Activated CD4-positive, alpha-beta T cell treated with anti-CD3 and anti-CD28 coated beads for 1 hour (primary cell): ENCODE data around the gene TIGD1.
"Not testable (repeated sequence)": the region's sequence is repeated elsewhere in the genome, so short reads cannot be mapped to it uniquely, and the experiment has no call there.

Experiments used
- DNase-seq: peaks from one replicate; pipeline ENCODE4 v3.0.0-alpha.2; 2020

TIGD1 gene

DNA sequence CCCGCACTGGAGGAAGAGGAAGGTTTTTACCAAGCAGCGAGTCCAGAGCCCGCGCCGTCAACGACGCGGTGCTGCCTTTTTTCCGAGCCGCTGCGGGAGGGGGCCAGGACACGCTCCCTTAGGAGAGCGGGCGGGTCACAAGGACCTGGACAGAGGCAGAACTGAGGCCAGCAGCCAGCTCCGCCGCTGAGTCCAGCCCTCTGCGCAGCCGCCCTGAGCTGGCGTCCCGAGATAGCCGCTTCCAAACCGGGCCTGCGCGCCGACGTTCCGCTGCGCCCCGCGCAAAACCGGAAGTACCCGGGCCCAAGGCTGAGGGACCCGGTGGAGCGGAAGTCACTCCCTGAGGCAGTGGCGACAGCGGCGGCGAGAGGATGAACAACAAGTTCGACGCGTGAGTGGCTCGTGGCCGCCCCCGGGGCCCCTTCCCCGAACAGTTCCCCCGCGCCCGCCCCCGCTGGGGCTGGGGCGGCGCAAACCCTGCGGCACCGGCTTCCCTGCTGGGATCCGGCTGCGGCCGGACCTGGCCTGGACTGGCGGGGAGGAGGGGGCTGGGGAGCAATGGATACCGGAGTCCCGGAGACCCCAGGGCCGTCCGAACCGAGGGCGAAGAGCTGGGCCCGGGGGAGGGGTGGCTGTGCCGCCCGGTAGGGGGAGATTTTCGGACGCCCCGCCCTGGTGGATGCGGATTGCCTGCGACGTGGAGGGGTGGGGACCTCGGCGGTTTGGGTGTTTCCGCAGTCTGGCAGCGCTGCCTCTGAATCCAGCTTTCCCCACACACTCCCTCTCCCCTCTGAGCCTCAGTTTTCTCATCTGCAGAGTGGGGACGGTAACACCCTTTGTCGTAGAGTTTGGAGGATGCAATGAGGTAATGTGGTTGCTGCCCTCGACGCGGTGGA is at the start of gene TIGD1, which contains the start of gene EIF4E2:
Gene TIGD1 (minus strand): TSS at position 204 of the 896 bp plus-strand sequence. CDS start 675 bp downstream, outside the sequence.
Gene EIF4E2 (plus strand): TSS at position 336 of the 896 bp plus-strand sequence. CDS start 36 bp downstream, at position 372.
- DNase-seq: peak; percentile 87

DNA sequence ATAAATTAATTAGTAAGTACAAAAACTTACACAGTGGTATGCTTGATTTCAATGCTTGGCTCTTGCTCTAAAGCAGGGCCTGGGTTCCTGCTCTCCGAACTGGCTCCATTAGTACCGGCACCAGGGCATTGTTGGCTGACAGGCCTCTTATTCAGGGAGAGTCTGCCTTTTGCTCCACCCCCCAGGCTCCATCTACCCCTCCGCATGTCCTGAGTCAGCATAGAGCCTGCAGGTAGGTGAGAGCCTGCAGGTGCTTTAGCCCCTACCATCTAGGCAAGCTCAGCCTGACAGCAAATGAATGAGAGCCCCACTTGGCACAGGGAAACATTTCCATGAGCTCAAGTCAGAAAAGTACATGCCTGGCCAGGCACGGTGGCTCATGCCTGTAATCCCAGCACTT is 47.9 kb upstream of the TIGD1 start:
- DNase-seq: no peak

DNA sequence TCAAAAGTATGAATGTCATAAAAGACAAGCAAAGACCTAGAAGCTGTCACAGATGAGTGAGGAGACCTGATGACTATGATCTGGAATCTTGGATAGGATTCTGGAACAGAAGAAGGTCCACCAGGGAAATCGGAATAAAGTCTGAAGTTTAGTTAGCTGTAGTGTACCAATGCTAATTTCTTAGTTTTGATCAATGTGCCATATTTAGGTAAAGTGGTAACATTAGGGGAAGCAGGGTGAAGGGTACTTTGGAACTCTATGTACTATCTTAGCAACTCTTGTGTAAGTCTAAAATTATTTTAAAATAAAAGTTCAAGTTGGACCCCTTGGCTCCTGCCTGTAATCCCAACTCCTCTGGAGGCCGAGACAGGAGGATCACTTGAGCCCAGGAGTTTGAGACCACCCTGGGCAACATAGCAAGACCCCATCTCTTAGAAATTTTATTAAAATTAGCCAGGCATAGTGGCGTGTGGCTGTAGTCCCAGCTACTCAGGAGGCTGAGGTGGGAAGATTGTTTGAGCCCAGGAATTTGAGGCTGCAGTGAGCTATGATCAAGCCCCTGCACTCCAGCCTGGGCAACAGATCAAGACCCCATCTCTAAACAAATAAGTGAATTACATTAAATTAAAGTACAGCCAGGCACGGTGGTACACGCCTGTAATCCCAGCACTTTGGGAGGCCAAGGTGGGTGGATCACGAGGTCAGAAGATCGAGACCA is 47.2 kb upstream of the TIGD1 start:
- DNase-seq: no peak

DNA sequence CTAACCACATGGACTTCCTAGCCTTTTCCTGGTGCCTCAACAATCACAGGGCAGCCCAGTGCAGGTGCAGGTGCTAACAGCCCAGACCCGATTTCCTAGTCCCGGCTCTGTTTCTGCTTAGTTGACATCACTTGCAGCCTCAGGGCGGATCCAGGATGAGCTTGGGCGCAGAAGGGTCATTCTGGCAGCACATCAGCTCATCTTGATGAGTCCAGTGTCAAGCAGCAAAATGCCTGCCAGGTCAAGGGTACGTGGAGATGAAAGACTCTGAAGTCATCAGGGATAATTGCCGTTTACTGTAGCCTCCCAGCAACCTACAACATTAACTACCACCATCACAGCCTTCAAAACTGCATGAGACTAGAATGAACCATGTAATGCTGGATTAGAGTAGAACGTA is 43.6 kb upstream of the TIGD1 start:
- DNase-seq: no peak

DNA sequence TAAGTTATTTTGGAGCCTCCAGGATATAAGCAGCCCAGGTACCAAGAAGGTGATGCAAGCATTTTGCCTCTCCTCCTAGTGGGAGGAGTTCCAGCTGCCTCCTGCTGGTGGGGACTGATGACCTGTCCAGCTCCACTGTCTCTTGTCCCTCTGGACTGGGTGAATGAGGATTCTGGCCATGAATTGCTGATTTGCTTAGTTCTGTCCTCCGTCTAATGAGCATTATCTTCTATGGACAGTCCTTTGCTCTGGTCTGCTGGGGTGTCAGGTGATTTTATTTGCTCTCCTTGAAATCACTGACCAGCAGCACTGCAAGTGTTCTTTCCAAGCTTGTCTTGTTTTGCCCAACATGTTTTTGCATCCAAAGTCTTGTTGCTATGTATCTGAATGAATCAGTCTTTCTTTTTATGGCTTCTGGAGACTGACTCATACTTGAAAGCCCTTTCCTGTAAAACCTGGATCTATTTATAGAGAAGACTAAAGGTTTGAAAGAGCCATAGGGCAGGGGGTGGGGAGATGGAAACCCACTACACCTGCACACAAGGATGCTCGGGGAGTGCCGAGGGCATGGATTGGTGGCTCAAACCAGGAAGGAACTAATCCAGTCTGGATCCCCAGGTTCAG is 42.5 kb upstream of the TIGD1 start:
- DNase-seq: no peak

DNA sequence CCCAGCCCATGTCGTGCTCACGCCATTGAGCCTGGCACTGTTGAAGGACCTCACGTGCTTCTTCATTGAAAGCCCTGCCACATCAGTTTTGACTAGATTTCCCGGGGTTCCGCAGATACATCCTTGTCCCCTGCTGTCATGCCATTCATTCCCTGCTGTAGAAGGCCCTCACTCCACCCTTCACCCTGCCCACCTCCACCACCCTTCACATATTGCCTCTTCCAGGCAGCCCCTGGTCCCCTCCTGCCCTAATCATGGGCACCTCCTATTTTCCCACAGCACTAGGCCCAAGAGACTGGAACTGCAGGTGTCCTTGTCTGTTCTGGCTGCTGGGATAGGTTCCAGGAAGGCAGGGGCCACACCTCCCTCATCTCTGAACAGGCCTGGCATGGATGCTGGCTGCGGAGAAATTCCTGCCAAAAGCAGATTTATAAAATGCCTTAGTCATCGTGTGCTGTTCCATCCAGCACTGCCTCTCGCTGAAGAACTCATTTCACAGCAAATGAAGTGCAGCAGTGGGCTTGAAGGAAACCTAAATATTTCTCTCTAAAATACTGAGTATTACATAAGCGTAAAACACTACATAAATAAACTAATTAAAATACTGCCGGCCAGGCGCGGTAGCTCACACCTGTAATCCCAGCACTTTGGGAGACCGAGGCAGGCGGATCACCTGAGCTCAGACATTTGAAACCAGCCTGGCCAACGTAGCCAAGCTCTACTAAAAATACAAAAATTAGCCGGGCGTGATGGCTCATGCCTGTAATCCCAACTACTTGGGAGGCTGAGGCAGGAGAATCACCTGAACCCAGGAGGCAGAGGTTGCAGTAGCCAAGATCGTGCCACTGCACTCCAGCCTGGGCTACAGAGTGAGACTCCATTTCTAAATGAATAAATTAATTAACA is 38.6 kb upstream of the TIGD1 start:
- no peak for DNase-seq

DNA sequence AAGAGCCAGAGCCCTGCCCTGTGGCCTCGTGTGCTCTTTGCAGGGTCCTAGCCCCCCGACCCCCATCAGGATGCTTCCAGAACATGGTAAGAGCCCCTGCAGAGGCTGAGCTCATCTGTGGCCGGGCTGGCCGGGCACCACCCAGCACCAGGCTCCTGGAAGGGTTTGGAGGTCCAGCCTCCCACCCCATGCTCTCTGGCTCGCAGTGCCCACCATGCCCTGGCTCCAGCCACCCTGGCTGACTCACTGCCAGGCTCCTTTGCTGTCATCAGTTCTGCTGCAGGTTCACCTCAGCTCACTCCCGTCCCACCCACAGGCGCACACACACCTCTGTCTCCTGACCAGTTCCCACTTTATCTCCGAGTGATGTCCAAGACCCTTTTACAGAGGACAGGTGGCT is 37.7 kb upstream of the TIGD1 start:
- no peak for DNase-seq

DNA sequence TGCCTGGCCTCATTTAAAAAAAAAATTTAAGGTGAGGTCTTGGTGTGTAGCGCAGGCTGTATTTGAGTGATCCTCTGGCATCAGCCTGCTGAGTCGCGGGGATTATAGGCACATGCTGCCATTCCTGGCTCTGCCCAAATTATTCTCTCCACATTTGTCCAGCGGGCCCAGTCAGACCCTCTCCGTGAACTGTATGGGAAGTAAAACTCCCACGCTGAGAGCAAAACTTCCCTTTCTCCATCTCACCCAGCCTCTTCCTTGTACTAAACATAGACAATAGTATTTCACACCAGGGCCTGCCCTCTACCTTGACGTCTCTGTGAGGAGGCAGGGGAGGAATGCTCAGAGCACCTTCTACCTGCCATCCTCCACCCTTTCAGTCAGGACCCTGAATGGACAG is 37.2 kb upstream of the TIGD1 start:
- DNase-seq: no peak

DNA sequence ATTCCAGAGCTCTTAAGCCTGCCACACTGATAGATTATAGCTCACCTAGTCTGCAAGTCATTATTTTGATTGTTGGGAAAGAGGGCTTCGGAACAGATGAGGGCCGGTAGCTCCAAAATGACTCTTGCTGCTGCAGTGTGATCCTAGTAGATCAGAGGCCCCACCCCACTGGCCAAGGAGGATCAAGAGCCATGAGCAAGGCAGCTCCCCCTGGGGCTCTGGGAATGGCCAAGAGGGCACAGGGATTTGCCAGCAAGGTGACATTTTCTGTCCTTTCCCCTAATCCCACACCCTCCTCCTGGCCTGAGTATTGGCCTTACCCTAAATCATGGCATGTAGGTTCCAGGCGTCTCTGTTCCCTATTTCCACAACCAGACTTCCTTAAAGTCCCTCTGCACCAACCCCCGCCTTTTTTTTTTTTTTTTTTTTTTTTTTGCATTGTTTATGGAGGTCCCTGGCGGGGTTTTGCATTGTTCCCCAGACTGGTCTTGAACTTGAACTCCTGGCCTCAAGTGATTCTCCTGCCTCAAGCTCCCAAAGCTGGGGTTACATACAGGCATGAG is 36.7 kb upstream of the TIGD1 start:
- no peak for DNase-seq

DNA sequence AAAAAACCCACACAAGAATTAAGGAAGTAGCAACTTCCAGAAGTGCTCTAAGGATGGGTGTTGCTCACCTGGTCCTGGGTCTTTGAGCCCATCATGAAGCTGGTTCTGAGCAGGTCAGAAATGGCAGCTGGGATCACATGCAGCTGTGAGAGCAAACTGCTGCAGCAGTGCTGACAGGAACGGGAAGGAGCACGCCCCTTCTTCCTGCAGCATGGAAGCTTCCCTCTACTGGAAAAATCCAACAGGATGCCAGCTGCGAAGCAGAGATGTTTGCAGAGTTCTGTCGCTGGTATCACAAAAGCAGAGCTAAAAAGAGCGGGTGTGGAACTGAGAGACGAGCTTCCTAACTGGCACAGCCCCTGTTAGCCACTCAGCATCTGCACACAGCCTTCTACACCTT is 33.9 kb upstream of the TIGD1 start:
- no peak for DNase-seq

DNA sequence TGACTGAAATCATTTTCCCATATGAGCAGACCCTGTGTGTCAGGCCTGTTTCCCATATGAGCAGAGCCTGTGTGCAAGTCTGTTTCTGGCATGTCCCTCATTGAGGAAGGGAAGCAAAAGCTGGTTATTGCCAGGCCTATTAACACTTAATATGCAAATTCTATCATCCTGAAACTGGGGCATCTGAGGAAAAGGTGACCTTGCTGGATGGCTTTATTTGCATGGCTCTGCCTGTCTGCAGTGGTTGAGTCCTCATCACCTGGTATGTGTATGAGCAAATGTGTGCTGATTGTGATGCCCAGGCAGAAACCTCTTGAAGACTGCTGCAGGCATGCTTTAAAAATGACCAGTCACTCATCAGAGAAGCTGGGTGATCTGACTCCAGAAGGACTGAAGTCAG is 31.4 kb upstream of the TIGD1 start:
- DNase-seq: no peak

DNA sequence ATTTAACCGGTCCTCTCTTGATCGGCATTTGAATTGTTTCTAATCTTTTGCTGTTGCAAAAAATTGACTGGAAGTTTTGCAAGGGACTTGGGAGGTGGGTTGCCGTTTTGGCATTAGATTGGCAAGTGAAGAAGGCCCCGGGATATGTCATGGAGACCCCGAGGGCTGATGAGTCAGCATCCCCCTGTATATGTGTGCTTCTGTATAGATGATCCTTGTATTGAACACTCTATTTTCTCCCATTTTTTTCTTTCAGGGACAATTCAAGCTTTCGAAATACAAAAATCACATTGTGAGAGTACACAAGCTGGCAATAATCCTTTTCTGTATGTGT is 30.3 kb upstream of the TIGD1 start:
- no peak for DNase-seq

DNA sequence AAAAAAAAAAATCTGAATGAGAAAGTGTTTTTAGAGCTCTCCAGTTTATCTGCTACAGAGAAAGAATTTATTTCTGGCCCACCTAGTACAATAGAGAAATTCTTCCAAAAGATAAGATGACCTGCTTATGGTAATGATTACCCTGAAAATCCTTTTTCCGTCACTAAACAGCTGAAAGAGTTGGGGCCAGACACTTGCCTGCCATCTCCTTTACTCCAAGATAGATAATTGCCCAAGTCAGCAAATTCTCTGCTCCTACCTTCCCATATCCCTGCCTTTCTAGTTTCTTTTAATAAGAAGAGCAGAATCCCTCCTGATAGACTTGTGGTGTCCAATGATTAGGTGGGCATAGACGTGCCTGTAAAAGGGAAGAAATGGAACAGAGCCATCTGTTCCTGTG is 28.3 kb upstream of the TIGD1 start:
- DNase-seq: no peak

DNA sequence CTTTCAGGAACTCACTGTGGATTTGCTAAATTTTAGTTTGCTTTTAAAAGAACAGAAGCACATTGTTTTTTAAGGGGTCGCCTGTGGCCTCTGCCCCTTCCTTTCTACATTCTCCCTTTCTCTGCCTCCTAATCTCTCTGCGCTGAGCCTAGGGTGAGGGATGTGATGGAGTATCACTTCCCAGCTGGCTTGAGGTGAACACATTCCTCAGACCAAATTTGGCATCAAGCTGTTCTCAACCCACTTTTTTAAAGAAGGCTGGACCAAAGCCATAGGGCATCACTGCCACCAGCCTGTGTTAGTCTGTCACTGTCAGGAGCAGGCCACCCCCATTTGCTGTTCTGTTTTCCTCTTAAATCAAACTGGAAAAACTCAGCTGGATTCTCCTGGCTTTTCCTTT is 27.5 kb upstream of the TIGD1 start:
- no peak for DNase-seq

DNA sequence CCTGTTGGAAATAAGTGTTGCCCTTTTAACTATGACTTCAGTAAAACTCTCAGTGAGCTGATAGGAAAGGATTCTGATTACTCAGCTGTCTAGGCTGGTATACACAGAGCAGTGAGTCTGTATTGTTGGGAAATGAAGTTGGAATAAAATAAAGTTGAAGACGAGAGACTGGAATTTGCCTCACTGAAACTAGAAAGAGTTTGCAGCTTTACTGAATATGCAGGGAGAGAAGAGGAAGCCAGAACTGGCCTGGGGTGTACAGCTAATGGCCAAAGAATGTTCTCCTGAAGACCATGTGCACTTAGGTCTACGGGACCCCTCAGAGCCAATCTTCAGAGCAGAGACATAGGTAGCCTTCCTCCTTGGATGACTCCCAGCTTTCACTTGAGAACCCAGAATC is 26.6 kb upstream of the TIGD1 start:
- no peak for DNase-seq

DNA sequence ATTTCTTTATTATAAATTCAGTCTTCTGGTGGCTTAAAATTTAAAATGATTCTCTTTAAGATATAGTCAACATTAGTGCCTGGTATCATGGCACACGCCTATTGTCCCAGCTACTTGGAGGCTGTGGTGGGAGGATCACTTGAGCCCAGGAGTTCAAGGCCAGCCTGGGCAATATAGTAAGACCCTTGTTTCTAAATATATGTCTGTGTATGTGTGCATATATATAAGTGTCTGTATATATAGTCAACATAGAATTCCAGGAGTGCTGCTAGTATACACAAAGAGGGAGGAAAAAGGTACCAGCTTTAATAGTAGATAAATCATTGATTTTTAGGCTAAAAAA is 25.0 kb upstream of the TIGD1 start:
- DNase-seq: no peak

DNA sequence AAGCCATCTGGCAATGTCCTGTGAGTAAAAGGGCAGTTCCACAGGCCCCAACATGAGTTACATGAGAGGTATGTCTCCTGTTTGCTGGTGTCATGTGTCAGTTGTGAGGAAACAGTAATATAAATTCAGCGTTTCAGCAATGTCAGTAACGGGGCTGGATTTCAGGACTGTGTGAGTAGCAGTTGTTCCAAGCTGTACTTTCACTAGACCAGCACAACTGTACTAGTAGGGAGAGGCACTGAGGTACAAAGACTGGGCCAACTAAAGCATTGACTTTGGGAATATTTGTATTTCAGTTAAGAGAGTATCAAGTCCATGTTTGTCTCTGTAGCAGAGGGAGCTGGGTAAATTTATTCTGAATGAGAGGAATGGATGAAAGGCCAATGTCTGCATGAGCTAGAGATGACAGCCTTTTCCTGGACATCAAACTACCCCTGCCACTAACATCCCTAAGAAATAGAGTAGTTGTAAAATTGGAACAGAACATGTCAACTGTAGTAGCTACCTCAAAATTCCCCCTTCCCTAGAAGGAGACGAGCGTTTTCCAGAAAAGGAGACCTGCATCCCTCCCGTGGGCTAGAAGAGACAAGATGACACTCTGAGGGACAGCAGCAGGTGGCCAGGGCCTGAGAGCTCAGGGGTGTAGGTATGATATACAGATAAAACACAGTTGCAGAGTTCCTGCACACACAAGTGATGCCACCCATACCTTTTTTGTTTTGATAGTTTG is 24.5 kb upstream of the TIGD1 start:
- no peak for DNase-seq

DNA sequence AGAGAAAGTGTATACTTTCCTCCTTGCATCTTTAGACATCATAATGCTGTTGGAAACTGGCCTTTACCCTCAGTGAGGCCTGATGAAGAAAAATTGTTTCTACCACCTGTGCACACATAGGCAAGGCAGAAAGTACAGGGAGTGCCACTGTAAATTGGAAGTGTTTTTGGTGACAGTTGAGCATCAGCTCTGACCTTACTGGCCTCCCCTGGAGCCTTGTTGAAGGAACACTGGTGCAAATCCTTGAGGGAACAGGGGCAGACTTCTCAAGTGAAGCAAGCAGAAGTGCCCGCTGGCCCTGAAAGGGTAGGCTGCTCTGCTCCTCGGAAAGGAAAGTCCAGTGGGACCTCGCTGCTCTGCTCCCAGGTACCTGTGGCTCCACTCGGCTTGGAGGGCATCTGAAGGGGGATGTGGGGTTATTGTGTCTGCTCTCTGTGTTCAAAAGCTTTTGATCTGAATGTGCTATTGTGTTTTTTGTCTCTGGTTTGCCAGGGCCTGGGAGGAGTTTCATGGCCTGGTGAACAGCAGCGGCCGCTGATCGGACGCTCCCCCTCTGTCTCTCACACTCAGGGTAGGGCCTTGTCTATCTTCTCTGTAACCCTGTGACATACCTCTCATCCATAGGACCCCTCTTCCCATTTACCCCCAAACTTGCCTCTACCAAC is 23.5 kb upstream of the TIGD1 start:
- no peak for DNase-seq

DNA sequence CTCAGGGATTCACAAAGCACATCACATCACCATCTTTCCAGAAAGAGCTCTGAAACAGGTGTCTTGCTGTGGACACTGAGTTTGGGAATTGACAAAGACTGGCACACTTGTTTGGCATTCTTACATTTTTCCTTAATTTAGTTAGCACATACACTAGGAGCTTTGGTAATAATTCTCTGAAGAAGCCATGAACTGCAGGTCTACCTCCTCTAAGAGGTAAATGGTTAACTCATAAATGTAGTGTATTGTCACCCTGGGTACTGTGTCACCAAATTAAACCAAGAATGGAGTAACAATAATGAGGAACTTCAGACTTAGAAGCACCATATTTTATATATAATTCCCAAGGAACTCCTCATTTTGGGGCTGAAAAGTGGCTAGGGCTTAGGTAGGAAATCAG is 22.7 kb upstream of the TIGD1 start:
- DNase-seq: no peak

DNA sequence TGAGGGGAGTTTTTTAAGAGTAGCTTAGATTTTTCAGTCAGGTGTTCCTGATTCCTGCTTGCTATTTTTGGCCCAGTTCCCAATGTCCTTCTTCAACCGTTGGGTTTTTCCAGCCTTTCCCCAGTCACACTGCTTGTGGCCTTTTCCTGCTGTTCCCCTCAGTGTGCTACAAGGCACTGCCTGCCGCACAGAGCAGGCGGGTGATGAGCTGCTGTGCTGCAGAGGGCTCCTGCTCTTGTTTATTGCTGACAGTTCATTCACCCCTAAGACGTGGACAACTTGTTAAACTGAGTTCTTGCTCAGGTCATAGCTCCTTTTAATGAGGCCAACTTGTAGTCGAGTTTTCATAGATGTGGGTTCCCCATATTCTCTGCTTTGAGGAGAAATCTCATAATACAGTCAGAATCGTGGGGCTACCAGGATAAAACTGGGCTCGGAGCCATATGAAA is 20.7 kb upstream of the TIGD1 start:
- DNase-seq: no peak

DNA sequence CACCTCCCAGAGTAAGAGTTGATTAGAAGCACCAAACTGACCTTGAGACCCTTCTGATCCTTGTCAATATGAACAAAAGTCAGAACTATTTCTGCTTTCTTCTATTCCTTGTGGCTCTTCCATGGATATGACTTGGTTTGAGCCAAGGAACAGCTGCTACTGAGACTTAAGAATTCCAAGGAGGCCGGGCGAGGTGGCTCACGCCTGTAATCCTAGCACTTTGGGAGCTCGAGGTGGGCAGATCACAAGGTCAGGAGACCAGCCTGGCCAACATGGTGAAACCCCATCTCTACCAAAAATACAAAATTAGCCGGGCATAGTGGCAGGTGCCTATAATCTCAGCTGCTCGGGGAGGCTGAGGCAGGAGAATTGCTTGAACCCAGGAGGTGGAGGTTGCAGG is 20.1 kb upstream of the TIGD1 start:
- DNase-seq: not testable (repeated sequence)
